Inflammatory macrophage treated with lipopolysaccharide for 4 hours (primary cell): ENCODE results near the gene TECPR1.

ENCODE experiments used
- DNase-seq: peaks from one replicate; pipeline ENCODE4 v3.0.0-alpha.2; 2020

TECPR1 gene, protein sequence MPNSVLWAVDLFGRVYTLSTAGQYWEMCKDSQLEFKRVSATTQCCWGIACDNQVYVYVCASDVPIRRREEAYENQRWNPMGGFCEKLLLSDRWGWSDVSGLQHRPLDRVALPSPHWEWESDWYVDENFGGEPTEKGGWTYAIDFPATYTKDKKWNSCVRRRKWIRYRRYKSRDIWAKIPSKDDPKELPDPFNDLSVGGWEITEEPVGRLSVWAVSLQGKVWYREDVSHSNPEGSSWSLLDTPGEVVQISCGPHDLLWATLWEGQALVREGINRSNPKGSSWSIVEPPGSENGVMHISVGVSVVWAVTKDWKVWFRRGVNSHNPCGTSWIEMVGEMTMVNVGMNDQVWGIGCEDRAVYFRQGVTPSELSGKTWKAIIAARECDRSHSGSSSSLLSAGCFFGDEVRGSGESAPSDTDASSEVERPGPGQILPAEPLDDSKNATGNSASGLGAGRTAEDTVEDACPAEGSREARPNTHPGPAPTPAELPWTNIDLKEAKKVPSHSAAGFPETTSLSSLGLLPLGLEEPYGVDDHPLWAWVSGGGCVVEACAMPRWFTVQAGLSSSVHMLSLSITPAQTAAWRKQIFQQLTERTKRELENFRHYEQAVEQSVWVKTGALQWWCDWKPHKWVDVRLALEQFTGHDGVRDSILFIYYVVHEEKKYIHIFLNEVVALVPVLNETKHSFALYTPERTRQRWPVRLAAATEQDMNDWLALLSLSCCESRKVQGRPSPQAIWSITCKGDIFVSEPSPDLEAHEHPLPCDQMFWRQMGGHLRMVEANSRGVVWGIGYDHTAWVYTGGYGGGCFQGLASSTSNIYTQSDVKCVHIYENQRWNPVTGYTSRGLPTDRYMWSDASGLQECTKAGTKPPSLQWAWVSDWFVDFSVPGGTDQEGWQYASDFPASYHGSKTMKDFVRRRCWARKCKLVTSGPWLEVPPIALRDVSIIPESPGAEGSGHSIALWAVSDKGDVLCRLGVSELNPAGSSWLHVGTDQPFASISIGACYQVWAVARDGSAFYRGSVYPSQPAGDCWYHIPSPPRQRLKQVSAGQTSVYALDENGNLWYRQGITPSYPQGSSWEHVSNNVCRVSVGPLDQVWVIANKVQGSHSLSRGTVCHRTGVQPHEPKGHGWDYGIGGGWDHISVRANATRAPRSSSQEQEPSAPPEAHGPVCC

DNA sequence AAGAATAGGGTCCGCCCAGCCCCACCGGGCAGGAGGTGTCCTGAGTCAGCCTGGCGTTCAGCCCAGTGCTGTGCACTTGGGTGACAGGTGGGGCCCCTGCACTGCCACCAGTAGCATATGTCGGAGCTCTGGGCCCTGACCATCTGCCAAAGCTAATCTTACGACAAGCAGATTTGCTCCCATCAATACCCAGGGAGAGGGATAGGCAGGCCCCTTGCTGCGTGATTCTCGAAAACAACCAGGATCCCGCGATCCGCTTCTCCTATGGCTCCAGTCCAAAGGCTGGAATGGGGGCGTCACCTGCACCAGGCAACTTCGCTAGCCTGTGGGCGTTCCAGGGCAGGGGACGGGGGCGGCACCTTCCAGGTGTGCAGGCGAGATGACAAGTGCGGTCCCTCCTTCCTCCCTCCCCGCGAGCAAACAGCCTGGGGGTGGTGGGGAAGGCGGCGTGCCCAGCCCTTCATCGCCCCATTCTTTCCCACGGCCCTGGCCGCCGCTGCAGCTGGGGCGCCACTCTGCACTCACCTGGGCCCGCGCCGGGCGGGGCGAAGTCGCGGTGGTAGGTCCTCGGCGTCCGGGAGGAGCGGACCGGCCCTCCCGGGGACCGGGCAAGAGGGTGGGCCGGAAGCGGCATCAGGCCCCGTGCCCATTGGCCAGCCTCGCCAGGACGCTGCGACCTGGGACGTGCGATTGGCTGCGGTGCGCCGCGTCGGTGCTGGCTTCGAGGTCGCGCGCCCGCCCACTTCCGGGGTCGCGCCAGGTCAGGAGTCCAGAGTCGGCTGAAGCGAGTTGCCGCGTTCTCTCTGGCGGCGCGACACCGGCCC lies at the start of gene TECPR1:
TECPR1 (minus strand) TSS at position 632 of the 824 bp plus-strand sequence. CDS start 6,086 bp downstream, outside the sequence.
- peak; percentile 95 for DNase-seq

DNA sequence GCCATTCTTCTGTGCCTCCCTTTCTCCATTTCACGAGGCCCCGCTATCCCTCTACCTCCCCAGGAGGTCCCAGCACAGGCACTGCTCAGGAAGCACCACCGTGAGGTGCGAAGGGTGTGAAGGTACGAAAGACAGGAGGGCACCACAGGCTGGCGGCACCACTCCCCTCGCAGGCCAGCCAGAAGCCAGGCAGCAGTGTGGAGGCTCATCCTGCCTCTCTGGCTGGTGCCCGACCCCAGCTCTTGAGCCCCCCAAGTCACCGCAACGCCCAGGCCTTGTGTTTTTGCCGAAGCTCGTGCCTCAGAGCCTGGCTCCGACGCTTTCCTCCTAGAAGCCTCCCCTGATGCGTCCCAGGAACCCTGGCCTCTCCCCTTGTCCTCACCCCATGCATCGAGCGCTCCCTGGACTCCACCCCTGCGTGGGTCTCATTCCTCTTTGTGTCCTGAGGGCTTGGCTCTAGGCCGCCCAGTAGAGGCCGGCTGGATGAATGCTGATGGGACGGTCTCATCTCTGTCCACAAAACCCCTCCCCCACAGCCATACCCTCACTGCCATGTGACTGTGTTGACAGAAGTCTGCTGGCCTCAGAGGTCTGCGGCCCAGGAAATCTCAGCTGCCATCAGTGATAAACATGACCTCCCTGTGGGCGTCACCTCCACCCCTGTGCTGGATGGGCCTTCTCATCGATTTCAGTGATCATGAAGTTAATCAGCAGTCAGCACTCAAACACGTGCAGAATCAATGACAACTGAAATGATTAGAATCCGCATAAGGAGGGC lies 48.8 kb upstream of the TECPR1 start:
- DNase-seq: no peak

DNA sequence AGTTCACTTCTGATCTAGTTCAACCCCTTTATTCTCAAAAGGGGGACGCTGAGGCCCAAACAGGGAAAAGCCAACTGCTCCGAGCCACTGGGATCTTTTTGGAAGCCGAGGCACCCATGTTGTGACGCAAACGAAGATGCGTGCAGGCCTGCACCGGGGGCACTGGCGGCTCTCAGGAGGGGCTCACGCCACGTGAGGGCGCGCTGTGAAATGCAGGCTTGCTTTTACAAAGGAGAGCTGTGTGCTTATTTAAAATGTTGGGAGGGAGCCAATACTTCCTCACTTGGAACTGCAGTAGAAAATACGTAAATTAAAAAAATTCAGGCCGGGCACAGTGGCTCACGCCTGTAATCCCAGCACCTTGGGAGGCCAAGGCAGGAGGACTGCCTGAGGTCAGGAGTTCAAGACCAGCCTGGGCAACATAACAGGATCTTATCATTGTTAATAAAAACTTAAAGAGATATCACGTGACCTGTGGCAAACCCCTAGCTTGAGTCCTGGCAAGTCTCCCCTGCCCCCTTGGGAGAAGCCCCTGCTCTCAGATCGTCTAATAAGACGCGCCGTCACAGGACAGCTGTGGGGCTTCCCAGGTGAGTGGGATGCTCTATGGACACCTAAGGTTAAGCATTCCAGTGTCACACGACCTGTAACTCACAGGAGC lies 45.7 kb upstream of the TECPR1 start:
- DNase-seq: no peak

DNA sequence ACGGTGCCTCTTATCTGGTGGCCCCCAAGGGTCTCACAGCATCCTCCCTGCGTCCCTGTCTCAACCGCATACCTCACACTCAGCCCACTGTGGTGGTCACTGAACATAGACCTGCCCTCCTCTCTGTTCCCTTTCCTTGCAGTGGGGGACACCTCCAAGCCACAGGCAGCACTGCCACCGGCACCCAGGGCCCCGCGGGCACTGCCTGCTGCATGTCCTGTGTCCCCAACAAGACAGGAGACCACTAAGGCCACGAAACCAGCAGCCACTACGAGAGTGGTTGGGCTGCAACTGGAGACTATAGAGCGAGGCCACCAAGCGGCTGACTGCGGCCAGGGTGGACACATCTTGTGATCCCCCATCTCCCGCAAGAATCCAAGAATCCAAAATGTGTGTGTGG lies 44.8 kb upstream of the TECPR1 start:
- no peak for DNase-seq

DNA sequence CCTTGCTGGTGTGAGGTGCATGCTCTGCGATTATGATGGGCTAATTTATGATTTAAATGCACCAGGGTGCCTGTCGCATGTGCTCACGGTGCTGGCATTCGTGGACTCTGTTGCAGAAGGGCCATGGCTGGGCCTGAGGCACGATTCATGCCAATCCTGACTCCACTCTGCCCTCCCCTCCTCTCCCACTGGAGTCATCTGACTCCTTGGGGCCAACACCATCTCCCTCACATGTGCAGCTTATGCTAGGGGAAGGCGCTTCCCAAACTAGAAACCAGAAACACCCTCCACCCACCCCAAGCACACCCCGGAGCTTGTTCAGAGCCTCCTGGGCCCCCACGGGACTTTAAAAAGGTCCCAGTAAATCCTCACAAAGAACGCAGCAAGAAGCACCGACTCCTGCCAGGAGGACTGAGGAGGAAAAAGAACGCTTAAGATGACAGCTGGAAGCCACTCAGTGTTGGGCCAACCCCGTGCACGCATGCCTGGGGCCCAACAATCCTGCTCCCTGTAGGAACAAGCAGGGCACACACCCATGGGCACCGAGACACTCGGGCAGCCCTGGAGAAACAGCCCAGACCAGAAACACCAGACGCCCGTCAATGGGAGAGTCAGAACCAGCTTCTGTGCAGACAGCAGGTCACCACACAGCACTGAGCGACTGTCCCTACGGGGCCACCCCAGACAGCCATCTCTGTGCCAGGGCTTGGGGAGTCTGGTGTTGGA lies 43.6 kb upstream of the TECPR1 start:
- DNase-seq: no peak

DNA sequence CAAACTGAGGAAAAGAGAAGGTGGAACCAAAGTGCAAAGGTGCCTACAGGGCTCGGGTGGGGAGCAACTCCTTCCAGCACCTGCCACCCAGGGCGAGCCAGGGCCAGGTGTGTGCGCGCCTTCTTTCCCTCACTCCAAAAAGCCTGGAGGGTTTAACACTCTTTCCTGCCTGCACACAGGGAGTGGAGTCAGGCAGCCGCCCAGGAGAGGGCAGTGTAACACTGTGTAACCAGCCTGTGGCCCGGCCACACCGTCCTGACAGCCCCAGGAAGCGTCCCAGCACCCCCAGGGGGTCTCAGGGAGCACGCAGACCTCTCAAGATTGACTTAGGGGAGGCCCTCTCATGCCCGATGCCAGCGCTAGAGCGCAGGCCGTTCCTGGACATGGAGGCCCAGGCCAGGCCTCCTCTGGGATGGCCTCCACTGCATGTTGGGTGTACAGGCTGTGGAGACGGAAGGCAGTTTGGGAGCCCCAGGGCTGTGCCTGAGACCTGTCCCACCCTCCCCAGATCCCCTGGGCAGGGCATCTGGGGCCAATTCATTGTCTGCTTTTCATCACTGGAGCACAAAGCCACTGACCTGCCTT lies 42.9 kb upstream of the TECPR1 start:
- no peak for DNase-seq

DNA sequence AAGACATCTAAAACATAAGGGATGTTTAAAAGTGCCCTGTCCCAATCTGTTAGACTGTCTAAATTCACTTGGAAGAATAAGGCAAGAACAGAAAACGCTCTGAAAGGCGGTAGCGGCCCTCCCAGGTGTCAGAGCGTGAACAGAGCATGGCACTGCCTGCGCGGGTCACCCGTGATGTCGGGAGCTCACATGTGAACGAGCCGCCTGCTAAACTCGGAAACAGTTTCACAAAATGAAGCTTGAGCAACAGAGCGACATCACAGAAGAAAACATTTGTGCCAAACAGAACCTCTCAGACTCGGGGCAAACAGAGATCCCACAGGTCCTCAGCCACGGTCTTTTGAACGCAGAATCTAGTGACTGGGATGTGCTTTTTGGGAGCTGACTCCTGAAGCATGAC lies 42.3 kb upstream of the TECPR1 start:
- no peak for DNase-seq

DNA sequence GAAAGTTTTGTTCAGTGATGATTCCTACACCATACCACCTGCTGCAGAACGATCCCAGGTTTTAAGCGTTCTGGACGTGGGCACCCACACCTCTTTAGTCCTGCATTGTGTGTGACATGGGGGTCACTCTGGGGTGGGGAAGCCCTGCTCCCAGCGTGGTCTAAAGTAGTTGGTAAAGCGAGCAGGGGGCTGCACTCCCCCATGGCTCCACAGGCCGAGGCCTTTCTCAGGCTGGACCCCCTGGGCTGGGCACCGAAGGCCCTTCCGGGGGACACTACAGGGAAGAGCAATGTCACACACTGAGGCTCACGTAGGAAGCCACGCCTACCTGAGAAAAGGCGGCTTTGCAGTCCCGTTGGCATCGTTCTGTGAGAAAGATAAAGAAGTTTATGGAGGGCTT lies 41.7 kb upstream of the TECPR1 start:
- no peak for DNase-seq

DNA sequence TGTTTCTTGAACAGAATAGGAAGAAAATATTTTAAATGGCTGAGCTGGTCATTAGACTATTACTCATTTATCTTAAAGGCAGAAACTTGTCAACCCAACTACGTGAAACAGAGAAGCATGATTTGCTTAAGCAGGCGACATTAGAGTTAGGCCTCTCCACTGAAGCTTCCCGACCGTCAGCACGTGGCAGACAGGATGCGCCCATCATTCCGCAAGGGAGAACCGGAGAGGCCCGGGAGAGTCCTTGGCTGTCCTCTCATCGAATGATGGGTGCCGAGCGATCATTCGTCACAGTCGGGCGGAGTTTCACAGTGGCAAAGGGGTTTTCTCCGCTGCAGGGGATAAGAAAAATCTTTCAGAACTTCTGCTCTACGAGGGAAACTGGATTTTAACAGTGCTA lies 41.2 kb upstream of the TECPR1 start:
- no peak for DNase-seq

DNA sequence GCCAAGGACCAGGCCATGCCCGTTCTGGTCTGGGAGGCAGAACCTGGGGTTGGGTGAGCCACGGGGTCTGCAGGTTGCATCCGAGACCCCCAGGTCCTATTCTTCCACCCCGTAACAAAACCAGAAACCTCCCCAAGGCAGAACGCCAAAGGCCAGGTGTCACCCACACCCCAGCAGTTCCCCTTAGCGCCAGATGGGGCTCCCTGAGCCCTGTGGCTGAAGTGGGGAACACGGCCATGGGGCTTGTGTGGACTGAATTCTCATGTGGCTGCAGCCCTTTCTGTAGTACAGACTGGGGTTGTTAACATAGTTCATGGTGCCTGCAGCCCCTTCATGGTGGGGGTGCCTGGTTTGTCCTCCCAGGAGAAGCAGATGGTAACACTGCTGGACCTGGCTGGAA lies 39.7 kb upstream of the TECPR1 start:
- no peak for DNase-seq

DNA sequence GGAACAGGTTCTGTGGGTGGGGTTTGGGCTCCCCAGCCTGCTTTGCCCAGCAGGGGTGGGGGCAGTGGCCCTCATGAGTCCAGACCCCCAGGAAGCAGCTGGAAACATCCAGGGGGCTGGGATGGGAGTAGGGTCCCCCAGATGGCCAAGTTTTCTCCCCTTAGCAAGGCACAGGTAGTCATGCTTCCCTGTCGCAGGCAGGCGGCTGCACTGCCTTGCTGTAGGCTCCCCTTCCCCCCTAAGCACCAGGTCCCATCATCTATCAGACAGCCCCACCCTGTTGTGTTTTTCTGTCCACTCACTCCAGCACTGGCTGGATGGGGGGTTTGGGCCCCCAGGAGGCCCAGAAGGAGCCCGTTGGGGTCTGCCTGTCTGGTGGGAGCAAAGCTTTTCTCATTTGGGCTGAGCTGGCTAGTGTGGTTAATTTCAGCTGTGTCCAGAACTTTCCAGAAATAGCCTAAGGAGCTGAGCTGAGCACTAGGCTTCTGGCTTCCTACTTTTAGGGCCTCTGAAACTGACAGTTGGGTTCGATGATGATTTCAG lies 37.4 kb upstream of the TECPR1 start:
- DNase-seq: no peak

DNA sequence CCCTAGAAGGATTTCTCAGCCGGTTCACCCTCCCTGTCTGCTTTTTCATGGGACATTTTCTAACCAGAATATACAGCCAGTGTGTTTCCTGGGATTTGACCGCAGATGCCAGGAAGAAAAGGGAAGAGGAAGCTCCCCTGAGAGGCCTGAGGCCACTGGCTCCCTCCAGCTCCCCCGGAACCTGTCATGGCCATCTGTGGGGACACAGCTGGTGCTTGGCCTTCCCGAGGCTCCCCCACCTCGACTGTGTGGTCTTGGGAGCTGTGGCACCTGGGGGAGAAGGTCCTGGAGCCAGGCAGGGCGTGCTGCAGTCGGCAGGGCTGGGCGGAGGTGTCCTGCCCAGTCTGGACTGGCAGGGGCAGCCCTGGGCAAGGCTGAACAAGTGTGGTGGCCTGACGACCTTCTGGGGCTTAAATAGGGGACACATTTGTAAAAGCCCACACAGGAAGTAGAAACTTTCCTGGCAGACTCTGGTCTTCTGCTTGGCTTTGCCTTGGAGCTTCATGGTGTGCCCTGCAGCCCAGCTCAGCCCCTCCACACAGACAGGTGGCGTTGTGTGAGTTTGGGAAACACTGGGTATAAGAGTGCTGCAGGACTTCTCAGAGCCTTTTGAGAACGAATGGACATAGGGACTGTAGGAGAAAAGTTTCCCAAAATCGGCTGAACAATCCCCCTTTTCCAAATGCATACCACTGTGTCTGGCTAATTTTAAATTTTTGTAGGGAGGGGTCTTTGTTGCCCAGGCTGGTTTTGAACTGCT lies 36.2 kb upstream of the TECPR1 start:
- no peak for DNase-seq

DNA sequence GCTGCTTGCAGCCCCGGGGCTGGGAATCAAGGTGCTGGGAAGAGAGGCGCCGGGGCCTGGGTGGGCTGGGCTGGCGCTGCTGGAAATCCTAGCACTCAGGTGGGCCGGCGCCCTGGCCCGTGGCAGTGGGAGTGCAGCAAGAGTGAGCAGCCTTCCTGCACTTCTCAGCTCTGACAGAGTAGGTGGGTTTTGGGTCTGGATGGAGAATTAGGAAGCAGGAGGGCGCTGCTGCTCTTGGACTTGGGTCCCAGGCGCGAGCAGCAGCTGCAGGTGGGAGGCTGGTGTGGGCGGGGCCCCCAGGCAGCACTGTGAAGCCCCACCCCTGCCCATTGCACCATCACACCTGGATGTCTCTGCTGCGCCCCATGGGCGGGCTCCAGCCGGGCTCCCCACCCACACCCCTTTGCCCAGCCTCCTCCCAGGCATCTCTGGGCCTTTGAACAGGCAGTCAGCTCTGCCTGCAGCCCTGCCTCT lies 35.5 kb upstream of the TECPR1 start:
- DNase-seq: no peak

DNA sequence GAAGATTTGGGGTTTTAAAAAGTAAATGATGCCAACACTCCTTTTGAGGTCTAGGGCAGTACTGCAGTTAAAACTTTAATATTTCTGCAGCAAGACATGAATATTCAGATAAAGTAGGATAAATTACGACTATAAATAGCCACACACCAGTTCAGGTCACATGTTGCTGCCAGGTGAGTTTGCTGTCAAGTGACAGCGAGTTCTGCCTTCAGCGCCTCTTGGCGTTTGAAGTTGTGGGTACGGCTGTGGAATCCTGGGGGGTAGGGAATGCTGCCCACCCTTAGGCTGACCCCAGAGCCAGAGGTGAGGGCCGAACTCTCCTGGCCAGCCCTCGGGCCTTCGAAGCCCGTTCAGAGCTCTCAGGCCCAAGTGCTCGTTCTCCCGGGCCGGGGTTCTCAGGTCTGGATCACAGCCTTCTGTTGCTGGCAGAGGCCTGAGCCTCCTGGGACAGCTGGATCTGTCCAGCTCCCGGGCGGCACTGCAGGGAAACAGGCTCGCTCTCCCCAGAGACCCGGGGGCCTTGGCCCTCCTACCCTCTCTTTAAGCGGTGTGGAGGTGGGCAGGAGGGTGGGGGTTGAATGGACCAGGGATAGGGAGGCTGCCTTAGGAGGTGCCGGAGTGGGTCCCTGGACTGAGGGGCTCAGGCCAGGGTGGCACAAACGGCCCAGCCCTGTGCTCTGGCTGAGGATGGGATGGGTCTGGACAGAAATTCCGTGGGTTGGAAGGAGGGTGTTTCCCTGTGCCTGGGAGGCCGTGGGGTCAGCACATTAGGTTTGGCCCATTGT lies 34.9 kb upstream of the TECPR1 start:
- no peak for DNase-seq

DNA sequence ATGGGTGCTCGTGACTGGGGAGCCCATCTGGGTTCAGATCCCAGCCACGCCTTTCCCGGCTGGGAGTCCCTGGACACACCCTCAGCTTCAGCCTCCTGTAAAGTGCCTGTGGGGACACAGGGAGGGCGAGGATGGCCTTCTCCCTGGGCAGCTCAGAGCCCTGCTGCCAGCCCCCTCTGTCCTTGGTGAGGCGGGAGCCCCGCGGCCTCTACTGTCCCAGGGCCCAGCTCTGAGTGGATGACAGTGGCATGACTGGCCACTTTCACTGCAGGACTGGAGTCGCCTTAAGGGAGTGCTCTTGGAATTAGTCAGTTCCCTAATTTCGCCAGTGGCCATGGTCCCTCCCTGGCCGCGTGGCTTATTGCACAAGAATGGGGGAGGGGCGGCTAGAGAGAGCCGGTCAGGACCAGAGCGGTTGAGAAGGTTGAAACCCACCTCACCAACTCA lies 34.1 kb upstream of the TECPR1 start:
- peak; percentile 95 for DNase-seq

DNA sequence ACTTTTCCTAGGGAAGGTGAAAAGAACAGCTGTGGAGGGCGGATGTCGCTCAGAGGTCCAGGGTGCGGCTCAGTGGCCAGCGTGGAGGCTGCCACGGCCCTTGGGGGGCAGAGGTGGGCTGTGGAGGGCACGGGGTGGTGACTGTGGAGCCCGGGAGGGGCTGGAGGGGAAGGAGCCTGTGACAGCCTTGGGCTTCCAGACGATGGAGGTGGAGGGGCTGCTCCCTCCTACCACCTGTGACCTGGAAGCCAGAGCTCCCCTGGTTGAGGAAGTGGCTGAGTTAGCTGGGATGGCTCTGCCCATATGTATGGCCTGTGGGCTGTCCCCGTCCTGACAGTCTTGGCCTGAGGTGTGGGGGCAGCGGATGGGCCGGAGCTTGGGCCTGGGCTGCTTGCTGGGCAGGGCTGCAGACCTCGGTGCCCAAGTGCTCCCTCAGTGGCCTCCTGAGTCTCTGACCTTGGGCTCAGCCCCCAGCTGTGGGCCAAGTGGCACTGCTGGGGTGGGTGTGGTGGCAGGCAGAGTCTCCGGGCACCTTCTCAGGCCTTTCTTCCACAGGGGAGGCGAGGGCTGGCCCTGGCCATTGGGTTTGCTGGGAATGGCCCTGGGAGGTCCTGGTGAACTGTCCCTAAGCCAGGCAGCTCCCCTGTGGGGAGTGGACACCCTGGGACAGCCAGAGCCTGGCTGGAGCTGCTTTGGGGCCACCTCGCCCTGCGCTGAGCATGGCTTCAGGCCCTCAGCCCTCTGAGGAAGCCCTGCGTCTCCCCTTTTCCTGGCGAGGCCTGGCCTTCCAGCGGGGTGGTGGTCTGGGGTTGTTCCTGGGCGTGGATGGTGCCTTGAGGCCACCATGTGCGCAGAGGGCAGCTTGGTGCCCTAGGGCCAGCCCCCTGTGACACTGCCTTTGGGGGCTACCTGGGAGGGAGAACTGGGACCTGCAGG lies 33.4 kb upstream of the TECPR1 start:
- peak; percentile 27 for DNase-seq
